Natural killer cell (primary cell): ENCODE measurements around the gene FMN1. TPM values are rescaled to one million over a fixed set of nuclear protein-coding genes. Genes with fewer than 3 reads are reported as not detected.

ENCODE experiments used
- ATAC-seq, 3 donors: fragments of 150-1000 bp in 2 of 3; fragments of 200-7000 bp in 1 of 3; cut with Tn5 transposase; 1 replicate in 1 of 3; 2 replicates in 2 of 3; pipeline ENCODE4 v1.10.0; 2021; ENCODE audit warnings: mild to moderate bottlenecking in 2 of 3, moderate library complexity in 2 of 3
- DNase-seq, 2 donors: peaks; one replicate each; pipeline versions ENCODE4 v3.0.0 to v3.0.0-alpha.2; 2013 to 2021; ENCODE audit warnings: mixed read lengths in 1 of 2
- H3K27ac ChIP-seq: one replicate; pipeline ENCODE4 v1.5.1; 2013; ENCODE audit warnings: mild to moderate bottlenecking, low read length
- H3K27me3 ChIP-seq: one replicate; pipeline ENCODE4 v1.6.1; 2013; ENCODE audit warnings: low read length; ENCODE audit not compliant: control insufficient read depth, insufficient read depth
- H3K36me3 ChIP-seq: one replicate; pipeline ENCODE4 v1.6.1; 2013; ENCODE audit warnings: low read length; ENCODE audit not compliant: control insufficient read depth, insufficient read depth
- H3K4me1 ChIP-seq: one replicate; pipeline ENCODE4 v1.6.1; 2013; ENCODE audit warnings: low read length; ENCODE audit not compliant: control insufficient read depth, insufficient read depth
- H3K4me3 ChIP-seq: one replicate; pipeline ENCODE4 v1.5.1; 2013; ENCODE audit warnings: low read length
- H3K9me3 ChIP-seq: one replicate; pipeline ENCODE4 v1.6.1; 2013; ENCODE audit warnings: low read length; ENCODE audit not compliant: control insufficient read depth, insufficient read depth
- H3K27ac Mint-ChIP-seq, 2 donors: one replicate each; pipeline ENCODE4 v1.8.0; 2022; ENCODE audit warnings: mild to moderate bottlenecking in 2 of 2, mixed read lengths in 2 of 2, moderate library complexity in 1 of 2
- H3K27me3 Mint-ChIP-seq, 2 donors: one replicate each; pipeline ENCODE4 v1.8.0; 2022; ENCODE audit warnings: low read depth in 2 of 2, mixed read lengths in 2 of 2
- H3K36me3 Mint-ChIP-seq: one replicate; pipeline ENCODE4 v1.8.0; 2022; ENCODE audit warnings: mixed read lengths
- H3K4me1 Mint-ChIP-seq, 2 donors: one replicate each; pipeline ENCODE4 v1.8.0; 2022; ENCODE audit warnings: mixed read lengths in 2 of 2
- H3K4me3 Mint-ChIP-seq: one replicate; pipeline ENCODE4 v1.8.0; 2022; ENCODE audit warnings: mild to moderate bottlenecking, moderate library complexity, mixed read lengths
- H3K9me3 Mint-ChIP-seq, 2 donors: one replicate each; pipeline ENCODE4 v1.8.0; 2022; ENCODE audit warnings: mixed read lengths in 2 of 2
- WGBS: methylation state at CpG from one replicate; pipeline ENCODE4 v1.1.7; 2013; ENCODE audit warnings: missing lambda C conversion rate; ENCODE audit not compliant: insufficient coverage; 5-methylcytosine and 5-hydroxymethylcytosine counted together
- intact Hi-C: fragments of 100-400 bp; cut with micrococcal nuclease; formaldehyde crosslinking; loops from one replicate; pipeline ENCODE4 v1.14.2; 2022
- total RNA-seq, 4 donors: library from RNA; stranded (reverse); fragments of 120-200 nt in 1 of 4; gene quantifications; one replicate each; pipeline versions ENCODE4 v1.2.3 to v1.2.4, GENCODE V29; 2013 to 2022
- TF ChIP-seq, protein P1 (sequence below): fragments of 200-600 bp; IDR thresholded peaks from one replicate; pipeline ENCODE4 v1.8.0; 2022; ENCODE audit warnings: antibody characterized with exemption

Gene FMN1
- total RNA-seq, 3 donors from 2014 or later (not counting 1 experiment from before 2014, with no cell fraction given): 2.0 to 19.2 (median 2.2) TPM

- no peaks in the 10 kb centered on the region for H3K9me3 Mint-ChIP-seq
- H3K4me3 ChIP-seq: no peak overlapping the region
These were observed 180.6 kb downstream of the FMN1 start for GRCh38 chr15:33013827-33014445.

DNA sequence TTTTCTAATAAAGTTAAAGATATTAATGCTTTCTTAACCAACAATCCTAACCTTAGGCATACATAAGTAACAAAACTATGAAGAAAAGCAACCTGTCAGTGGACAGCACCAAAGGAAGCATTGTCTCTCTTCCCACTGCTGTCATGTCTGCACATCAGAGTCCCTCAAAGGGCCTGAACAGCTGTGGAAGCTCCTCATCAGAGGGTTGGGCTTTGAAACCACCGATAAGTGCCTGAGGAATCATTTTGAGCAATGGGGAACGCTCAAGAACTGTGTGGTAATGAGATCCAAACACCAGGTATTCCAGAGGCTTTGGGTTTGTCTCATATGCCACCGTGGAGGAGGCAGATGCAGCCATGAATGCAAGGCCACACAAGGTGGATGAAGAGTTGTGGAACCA lies 182.5 kb downstream of the FMN1 start:
- Histone ChIP-seq H3K4me3 (no peak overlapping the region), H3K4me1 (no peaks in the 10 kb centered on the region), H3K27me3 (no peaks in the 10 kb centered on the region), H3K9me3 (no peaks in the 10 kb centered on the region), H3K36me3 (no peaks in the 10 kb centered on the region), H3K27ac (no peak overlapping the region)
- H3K4me1 Mint-ChIP-seq: peaks cover 0 to 5% of the 10 kb centered on the region in 2 donors
- H3K4me3 Mint-ChIP-seq: no peak overlapping the region
- no peak overlapping the region for H3K27ac Mint-ChIP-seq
- TF ChIP-seq, protein P1, sequence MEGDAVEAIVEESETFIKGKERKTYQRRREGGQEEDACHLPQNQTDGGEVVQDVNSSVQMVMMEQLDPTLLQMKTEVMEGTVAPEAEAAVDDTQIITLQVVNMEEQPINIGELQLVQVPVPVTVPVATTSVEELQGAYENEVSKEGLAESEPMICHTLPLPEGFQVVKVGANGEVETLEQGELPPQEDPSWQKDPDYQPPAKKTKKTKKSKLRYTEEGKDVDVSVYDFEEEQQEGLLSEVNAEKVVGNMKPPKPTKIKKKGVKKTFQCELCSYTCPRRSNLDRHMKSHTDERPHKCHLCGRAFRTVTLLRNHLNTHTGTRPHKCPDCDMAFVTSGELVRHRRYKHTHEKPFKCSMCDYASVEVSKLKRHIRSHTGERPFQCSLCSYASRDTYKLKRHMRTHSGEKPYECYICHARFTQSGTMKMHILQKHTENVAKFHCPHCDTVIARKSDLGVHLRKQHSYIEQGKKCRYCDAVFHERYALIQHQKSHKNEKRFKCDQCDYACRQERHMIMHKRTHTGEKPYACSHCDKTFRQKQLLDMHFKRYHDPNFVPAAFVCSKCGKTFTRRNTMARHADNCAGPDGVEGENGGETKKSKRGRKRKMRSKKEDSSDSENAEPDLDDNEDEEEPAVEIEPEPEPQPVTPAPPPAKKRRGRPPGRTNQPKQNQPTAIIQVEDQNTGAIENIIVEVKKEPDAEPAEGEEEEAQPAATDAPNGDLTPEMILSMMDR: no peak
- WGBS: 82% methylated on average over 3 of the region's 3 CpGs
- H3K36me3 Mint-ChIP-seq: no peaks in the 10 kb centered on the region
- DNase-seq (no peak), ATAC-seq (no peak)
- intact Hi-C loops: no loop called here
- H3K9me3 Mint-ChIP-seq: no peaks in the 10 kb centered on the region
- H3K27me3 Mint-ChIP-seq: peaks cover 6 to 48% of the 10 kb centered on the region in 2 donors

More at GRCh38 chr15:33013827-33014445, 180.6 kb downstream of the FMN1 start:
- Mint-ChIP-seq H3K4me3 (no peak overlapping the region), H3K27ac (no peak overlapping the region), H3K27me3 (peaks cover 0 to 29% of the 10 kb centered on the region in 2 donors), H3K4me1 (peaks cover 0 to 5% of the 10 kb centered on the region in 2 donors), H3K36me3 (no peaks in the 10 kb centered on the region)
- Histone ChIP-seq H3K27me3 (no peaks in the 10 kb centered on the region), H3K27ac (no peak overlapping the region), H3K9me3 (no peaks in the 10 kb centered on the region), H3K4me1 (no peaks in the 10 kb centered on the region), H3K36me3 (no peaks in the 10 kb centered on the region)
- WGBS: 79% methylated on average over 2 of the region's 3 CpGs
- DNase-seq (no peak), ATAC-seq (no peak)
- intact Hi-C loops: no loop called here
- TF ChIP-seq, protein P1: no peak

DNA sequence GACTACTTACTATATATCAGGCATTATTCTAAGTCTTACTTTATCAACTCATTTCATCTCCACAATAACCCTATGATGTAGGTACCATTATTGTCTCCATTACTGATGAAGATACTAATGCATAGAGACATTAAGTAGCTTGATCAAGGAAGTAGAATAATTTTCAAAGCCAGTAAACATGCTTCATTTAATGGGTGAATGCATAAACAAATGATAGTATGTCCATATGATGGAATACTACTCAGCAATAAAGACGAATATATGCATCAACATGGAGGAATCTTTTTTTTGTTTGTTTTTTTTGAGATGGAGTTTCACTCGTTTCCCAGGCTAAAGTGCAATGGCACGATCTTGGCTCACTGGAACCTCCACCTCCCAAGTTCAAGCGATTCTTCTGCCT lies 184.9 kb downstream of the FMN1 start:
- Histone ChIP-seq H3K27ac (no peak overlapping the region), H3K4me3 (no peak overlapping the region), H3K27me3 (no peaks in the 10 kb centered on the region), H3K9me3 (no peaks in the 10 kb centered on the region), H3K4me1 (no peaks in the 10 kb centered on the region), H3K36me3 (no peaks in the 10 kb centered on the region)
- no peaks in the 10 kb centered on the region for H3K9me3 Mint-ChIP-seq
- no peak overlapping the region for H3K27ac Mint-ChIP-seq
- H3K4me1 Mint-ChIP-seq: peaks cover 0 to 5% of the 10 kb centered on the region in 2 donors
- H3K36me3 Mint-ChIP-seq: no peaks in the 10 kb centered on the region
- no peak for DNase-seq
- TF ChIP-seq, protein P1: no peak
- no peak for ATAC-seq
- no peak overlapping the region for H3K4me3 Mint-ChIP-seq
- 89% methylated on average over 4 of the region's 4 CpGs for WGBS
- intact Hi-C loops: no loop called here
- peaks cover 13 to 59% of the 10 kb centered on the region in 2 donors for H3K27me3 Mint-ChIP-seq

GRCh38 chr15:33009026-33009425 lies 185.5 kb downstream of the FMN1 start:
- intact Hi-C loops: no loop called here
- no peak overlapping the region for H3K27ac ChIP-seq
- TF ChIP-seq, protein P1: no peak
- no peaks in the 10 kb centered on the region for H3K4me1 ChIP-seq
- no peaks in the 10 kb centered on the region for H3K27me3 ChIP-seq
- H3K9me3 ChIP-seq: no peaks in the 10 kb centered on the region
- H3K9me3 Mint-ChIP-seq: no peaks in the 10 kb centered on the region
- 81% methylated on average over 5 of the region's 5 CpGs for WGBS
- H3K4me3 ChIP-seq: no peak overlapping the region
- H3K27me3 Mint-ChIP-seq: peaks cover 13 to 59% of the 10 kb centered on the region in 2 donors
- no peaks in the 10 kb centered on the region for H3K36me3 Mint-ChIP-seq
- ATAC-seq: no peak
- DNase-seq: no peak
- H3K4me3 Mint-ChIP-seq: no peak overlapping the region
- peaks cover 0 to 5% of the 10 kb centered on the region in 2 donors for H3K4me1 Mint-ChIP-seq
- no peak overlapping the region for H3K27ac Mint-ChIP-seq
- no peaks in the 10 kb centered on the region for H3K36me3 ChIP-seq
